Kidney epithelial cell (primary cell): ENCODE data around the gene EPHB2. TPM values are rescaled to one million over a fixed set of nuclear protein-coding genes. Genes with fewer than 3 reads are reported as not detected.

ENCODE experiments used
- DNase-seq: peaks from one replicate; pipeline ENCODE4 v3.0.0-alpha.2; 2010; ENCODE audit warnings: low read depth
- H3K27me3 ChIP-seq: 2 replicates; pipeline ENCODE4 v1.6.0; 2011; ENCODE audit warnings: low read length; ENCODE audit not compliant: control insufficient read depth, insufficient read depth
- H3K36me3 ChIP-seq: 2 replicates; pipeline ENCODE4 v1.5.1; 2011; ENCODE audit warnings: low read length; ENCODE audit not compliant: control insufficient read depth, insufficient read depth
- H3K4me3 ChIP-seq: 2 replicates; pipeline ENCODE4 v1.5.1; 2011; ENCODE audit warnings: low read depth, mild to moderate bottlenecking, control low read depth, low read length
- total RNA-seq: library from RNA; depleted of rRNA; stranded (reverse); fragments of >200 nt; gene quantifications from 2 replicates; pipeline ENCODE4 v1.2.3, GENCODE V29; 2015
- TF ChIP-seq, protein P1 (sequence below): IDR thresholded peaks from 2 replicates; pipeline ENCODE4 v1.5.1; 2011; ENCODE audit warnings: mild to moderate bottlenecking, moderate library complexity, low read length, control low read depth, inconsistent platforms; ENCODE audit not compliant: insufficient read depth, poor library complexity, severe bottlenecking

The EPHB2 gene
- total RNA-seq, 1 donor from 2014 or later, result 111 TPM

DNA sequence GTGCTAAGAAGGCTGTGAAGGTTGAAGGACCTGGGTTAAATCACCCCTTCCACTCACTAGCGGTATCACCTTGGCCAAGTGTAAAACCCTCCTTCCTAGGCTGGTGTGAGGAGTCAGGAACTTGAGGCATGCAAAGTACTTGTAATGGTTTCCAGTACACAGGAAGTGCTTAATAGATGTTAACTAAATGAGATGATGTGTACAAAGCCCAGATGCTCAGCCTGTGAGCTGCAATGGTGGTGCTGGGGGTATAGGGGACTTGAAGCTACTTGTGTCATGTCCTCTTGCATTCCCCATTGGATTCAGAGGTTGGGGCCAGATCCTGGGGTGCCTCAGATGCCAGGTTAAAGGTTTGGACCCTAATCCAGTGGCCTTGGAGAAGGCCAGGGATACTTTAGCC, 75.5 kb downstream of the EPHB2 start:
- Histone ChIP-seq H3K27me3 (no peaks in the 10 kb centered on the region), H3K4me3 (no peak overlapping the region), H3K36me3 (peaks cover 2% of the 10 kb centered on the region)
- TF ChIP-seq, protein P1, sequence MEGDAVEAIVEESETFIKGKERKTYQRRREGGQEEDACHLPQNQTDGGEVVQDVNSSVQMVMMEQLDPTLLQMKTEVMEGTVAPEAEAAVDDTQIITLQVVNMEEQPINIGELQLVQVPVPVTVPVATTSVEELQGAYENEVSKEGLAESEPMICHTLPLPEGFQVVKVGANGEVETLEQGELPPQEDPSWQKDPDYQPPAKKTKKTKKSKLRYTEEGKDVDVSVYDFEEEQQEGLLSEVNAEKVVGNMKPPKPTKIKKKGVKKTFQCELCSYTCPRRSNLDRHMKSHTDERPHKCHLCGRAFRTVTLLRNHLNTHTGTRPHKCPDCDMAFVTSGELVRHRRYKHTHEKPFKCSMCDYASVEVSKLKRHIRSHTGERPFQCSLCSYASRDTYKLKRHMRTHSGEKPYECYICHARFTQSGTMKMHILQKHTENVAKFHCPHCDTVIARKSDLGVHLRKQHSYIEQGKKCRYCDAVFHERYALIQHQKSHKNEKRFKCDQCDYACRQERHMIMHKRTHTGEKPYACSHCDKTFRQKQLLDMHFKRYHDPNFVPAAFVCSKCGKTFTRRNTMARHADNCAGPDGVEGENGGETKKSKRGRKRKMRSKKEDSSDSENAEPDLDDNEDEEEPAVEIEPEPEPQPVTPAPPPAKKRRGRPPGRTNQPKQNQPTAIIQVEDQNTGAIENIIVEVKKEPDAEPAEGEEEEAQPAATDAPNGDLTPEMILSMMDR, result no peak
- DNase-seq, result no peak

DNA sequence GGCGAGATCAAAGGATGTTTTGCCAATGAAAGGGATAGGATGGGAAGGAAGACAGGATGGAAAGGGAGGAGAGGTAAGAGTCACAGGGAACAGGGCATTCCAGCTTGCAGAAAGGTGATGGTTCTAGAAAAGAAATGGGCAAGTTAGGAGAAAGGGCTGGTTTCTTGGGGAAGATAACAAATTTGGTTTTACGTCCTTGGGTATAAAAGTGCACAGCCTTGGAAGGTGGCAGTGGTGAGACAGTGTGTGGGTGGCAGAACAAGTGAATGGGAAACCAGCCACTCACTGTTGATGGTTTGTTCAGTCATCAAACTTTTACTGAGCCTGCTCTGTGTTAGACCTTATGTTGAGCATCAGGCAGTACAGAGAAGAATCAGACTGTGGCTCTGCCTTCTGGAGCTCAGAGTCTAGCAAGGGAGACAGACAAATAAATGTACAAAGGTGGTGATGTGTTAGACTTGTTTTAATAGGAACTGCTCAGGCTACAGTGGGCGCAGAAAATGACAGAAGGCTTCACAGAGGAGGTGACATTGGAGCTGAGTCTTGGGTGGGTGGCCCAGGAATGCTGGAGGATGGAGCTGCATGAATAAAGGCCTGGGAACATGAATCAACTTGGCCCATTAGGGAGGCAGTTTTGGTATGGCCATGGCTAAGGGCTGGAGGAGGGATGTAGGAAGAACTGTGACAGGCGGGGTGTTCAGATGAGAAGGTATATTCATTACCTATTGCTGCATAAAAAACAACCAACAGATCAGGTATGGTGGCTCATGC, 76.3 kb downstream of the EPHB2 start:
- peaks cover 2% of the 10 kb centered on the region for H3K36me3 ChIP-seq
- TF ChIP-seq, protein P1, result no peak
- H3K27me3 ChIP-seq, result no peaks in the 10 kb centered on the region
- no peak for DNase-seq
- H3K4me3 ChIP-seq, result no peak overlapping the region

DNA sequence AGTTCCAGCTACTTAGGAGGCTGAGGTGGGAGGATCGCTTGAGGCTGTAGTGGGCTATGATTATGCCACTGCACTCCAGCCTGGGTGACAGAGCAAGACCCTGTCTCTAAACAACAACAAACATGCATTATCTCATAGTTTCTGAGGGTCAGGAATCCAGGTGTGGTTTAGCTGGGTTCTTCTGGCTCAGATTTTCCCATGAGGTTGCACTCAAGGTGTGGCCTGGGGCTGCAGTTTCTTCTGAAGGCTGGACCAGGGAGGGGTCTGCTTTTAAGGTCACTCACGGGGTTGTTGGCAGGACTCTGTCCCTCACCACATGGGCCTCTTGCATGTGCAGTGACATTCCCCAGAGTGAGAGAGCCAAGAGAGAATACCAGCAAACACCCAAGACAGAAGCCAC, 77.0 kb downstream of the EPHB2 start:
- H3K27me3 ChIP-seq, result no peaks in the 10 kb centered on the region

DNA sequence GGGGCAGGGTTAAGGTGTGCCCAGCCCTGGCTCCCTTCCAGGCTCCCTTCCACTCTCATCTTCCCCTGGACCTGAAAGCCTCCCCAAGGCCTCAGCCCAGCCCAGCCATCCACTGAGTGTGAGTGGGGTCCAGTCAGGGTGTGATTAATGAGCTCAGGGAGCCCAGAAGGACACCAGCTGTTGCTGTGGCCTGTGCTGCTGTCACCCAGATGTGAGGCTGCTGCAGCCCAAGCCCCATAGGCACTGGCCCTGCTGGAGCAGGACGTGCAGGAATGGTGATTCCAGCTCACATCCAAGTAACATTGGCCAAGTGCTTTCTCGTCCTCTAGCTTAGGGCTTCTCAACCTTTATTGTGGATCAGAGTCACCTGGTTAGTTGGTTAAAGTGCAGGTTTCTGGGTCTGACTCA, 77.6 kb downstream of the EPHB2 start:
- H3K27me3 ChIP-seq, result no peaks in the 10 kb centered on the region
- H3K4me3 ChIP-seq, result no peak overlapping the region
- TF ChIP-seq, protein P1, result no peak
- no peak for DNase-seq
- peaks cover 1% of the 10 kb centered on the region for H3K36me3 ChIP-seq

More for the DNA sequence above, 77.0 kb downstream of the EPHB2 start:
- H3K4me3 ChIP-seq, result no peak overlapping the region
- TF ChIP-seq, protein P1, result no peak
- peaks cover 2% of the 10 kb centered on the region for H3K36me3 ChIP-seq
- no peak for DNase-seq

DNA sequence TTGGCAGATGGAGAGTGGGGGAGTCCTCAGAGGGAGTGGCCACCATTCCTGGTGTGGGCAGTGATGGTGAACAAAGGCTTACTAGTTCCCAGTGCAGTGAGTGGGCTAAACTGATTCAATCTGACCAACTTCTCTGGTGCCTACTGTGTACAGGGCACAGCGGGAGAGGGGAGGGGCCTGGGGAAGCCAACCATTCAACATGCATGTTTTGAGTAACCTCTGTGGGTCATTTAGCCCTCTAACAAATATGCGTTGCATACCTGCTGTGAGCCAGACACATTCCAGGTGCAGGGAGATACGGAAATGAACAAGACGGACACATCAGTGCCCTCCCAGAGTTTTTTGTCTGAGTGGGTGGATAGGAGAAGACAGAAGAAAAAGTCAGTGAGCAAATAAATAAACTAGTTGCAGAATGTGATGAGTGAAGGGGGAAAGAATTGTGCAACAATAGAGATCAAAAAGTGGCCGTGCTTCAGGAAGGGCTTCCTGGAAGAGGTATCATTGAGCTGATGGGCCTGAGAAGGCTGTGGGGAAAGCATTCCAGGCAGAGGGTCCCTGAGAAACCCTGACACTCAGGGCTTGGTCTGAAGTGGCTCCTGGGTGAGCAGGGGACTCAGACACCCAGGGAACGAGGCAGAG, 78.8 kb downstream of the EPHB2 start:
- Histone ChIP-seq H3K36me3 (peaks cover 1% of the 10 kb centered on the region), H3K4me3 (no peak overlapping the region), H3K27me3 (no peaks in the 10 kb centered on the region)
- TF ChIP-seq, protein P1, result no peak
- DNase-seq, result peak; percentile 83
